AG09319 (cell line): Measurements from ENCODE around the gene CLDN5.

Source experiments
- DNase-seq: peaks from one replicate; pipeline ENCODE4 v3.0.0-alpha.2; 2010; ENCODE audit warnings: low read depth; ENCODE audit errors: extremely low read depth
- TF ChIP-seq, protein P1 (sequence below): IDR thresholded peaks from 2 replicates; pipeline ENCODE4 v1.5.1; 2011; ENCODE audit warnings: low read depth, mild to moderate bottlenecking, inconsistent platforms, low read length, moderate library complexity

The CLDN5 gene

DNA sequence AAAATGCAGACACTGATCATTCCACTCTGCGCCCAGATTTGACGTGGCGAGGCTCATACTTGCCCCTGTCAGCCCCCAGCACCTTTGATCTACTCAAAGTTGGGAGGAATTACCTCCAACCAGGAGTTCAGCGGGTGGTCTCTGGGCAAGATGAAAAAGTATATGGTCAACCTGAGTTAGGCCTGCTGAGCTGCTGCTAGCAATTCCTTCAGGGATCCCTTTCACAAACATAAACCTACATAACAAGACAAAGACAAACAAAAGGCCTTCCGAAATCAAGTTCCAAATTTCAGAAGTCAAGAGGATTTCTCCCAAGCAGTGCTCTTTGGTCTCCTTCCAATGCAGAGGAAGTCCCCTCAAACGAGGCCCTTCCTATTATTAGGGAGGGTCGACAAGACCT lies 20.8 kb downstream of the CLDN5 start:
- DNase-seq = no peak
- TF ChIP-seq, protein P1, sequence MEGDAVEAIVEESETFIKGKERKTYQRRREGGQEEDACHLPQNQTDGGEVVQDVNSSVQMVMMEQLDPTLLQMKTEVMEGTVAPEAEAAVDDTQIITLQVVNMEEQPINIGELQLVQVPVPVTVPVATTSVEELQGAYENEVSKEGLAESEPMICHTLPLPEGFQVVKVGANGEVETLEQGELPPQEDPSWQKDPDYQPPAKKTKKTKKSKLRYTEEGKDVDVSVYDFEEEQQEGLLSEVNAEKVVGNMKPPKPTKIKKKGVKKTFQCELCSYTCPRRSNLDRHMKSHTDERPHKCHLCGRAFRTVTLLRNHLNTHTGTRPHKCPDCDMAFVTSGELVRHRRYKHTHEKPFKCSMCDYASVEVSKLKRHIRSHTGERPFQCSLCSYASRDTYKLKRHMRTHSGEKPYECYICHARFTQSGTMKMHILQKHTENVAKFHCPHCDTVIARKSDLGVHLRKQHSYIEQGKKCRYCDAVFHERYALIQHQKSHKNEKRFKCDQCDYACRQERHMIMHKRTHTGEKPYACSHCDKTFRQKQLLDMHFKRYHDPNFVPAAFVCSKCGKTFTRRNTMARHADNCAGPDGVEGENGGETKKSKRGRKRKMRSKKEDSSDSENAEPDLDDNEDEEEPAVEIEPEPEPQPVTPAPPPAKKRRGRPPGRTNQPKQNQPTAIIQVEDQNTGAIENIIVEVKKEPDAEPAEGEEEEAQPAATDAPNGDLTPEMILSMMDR = no peak

DNA sequence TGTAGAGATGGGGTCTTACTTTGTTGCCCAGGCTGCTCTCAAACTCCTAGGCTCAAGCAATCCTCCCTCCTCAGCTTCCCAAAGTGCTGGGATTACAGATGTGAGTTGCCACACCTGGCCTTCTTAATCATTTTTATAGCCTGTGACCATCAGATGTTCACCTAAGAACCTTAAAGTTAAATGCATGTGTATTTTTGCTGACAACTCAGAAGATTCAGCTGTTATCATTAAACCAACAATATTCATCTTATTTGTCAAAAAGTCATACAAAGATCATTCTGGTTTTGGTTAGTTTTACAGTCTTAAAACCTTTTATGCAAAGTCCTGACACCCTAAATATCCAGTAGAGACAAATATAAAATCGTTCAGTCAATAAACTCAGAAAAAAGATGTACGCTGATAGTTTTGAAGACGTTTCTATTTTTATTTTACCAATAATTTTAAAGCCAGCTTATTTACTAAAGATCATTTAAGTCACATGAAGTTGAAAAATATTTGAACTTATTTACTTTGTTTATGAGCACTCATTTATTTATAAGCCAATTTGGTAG lies 22.2 kb downstream of the CLDN5 start:
- TF ChIP-seq, protein P1 = no peak
- DNase-seq = no peak

DNA sequence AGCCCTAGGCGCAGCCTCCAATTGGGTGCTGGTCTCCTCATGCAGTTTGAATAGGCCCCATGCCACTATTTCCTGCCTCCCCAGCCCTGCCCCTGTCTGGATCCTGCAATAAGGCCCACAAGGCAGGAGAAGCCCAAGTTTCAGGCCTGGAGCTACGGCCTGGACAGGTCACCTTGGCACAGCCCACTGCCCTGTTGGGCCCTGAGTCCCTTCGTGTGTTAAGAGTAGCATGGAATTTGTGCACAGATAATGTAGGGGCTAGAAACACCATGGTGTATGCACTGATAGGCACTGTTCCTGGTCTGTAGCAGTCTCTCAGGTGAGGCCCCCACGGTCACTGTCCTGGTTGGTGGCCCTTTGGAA lies 24.3 kb downstream of the CLDN5 start:
- no peak for DNase-seq
- TF ChIP-seq, protein P1 = no peak

DNA sequence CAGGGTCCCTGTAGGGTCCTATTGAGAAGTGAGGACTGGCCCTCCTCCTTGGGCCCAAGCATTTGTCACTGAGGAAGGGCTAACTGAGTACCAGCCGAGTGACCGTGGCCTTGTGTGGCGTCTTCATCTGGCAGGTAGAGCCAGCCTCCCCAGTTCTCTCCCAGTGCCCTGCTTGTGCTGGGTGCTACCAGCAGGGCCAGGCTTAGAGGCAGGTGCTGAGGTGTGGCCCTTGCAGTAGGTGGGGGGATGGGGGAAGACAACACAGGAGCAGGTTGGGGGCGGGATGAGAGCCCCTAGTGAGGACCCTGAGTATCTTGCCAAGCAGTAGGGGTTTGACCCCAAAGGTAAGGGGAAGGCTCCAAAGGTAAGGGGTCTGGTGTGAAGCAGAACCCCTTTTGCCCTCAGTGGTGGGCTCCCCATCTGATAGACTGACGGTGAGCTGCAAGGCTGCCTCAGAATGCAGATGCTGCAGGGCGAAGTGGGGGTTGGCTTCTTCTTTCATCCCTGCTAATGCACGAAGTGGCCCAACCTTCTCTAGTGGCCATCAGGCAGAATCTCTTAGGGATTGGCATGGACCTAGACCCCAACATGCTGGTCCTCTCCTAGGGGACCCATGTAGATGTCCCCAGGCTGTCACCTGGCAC lies 24.9 kb downstream of the CLDN5 start:
- no peak for DNase-seq
- TF ChIP-seq, protein P1 = no peak

DNA sequence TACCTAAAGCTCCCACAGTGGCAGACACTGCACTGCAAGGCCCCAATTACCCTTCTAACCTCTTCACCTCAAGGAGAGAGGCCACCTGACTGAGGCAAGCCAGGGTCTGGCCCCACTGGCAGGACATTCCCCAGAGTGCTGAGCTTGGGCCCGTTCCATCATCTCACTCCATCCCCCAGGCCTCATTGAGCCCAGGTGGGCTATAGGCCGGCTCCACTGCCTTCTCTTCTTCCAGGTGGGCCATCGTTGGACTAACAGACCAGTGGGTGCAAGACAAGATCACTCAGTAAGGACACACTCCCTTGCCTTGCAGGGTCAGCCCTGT lies 25.4 kb downstream of the CLDN5 start:
- no peak for DNase-seq
- TF ChIP-seq, protein P1 = no peak

GRCh38 chr22:19498154-19498865 lies 25.9 kb downstream of the CLDN5 start:
- DNase-seq = no peak
- TF ChIP-seq, protein P1 = no peak

DNA sequence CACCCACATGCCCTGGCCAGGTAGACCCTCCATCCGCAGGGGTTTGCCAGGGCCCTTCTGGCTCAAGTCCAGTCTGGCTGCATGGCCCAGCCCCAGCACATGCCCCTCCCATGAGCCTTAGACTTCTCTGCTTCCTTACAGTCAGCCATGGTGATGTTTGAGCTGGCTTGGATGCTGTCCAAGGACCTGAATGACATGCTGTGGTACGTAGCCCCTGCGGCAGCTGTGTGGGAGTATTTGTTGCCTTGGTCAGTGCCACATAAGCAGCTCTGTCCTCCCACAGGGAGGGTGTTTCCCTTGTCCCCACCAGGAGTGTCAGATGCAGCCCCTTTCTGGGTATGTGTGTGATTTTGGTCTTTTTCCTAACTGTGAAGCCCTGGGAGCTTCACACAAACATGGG lies 27.0 kb downstream of the CLDN5 start:
- TF ChIP-seq, protein P1 = no peak
- DNase-seq = no peak
